ENCODE data around the gene ODAD4. TPM values are rescaled to one million over a fixed set of nuclear protein-coding genes. Genes with fewer than 3 reads are reported as not detected.

Gene ODAD4
- total RNA-seq, 2 donors from 2014 or later: 0.74 to 1.2 TPM

DNA sequence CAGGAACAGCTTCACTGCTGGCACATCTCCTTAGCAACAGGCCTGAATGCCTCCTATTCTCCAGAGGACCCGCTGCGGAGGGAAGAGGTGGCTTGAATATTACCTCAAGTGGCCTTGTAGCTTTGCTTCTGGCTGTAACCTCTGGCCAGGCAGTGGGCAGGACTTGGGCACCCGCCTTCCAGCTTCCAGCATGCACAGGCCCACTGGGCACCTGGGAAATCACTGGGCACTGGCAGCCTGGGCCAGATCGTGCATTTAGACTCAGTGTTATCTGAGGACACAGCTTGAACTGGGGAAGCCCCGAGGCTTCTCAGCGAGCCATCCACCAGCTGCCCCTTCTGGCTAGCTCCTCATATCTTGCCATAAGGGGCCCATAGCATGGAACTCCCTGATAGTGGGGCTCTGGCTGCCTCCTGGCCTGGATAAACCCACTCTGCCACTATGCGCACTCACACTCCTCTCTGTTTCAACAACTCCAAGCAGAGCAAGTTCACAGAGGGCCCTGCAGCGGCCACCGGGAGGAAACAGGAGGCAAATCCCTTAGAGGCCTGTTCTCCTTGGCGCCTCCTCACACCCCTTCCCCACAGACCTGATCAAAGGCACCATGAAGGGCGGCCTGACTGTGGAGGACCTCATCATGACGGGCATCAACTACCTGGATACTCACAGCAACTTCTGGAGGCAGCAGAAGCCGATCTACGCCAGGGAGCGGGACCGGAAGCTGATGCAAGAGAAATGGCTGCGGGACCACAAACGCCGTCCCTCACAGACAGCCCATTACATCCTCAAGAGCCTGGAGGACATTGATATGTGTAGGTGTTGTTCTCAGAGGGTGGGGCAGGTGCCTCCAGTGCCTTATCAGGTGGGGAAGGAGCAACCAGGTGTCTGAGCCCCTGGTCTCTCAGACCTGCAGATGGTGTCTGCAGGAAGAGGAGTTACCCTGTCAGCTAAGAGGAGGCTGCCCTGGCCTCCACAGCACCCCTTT, 7.8 kb downstream of the ODAD4 start:
- no peak for DNase-seq (ENCODE audit: low spot score)
- intact Hi-C loops (cut with DNase I): no loop called here

DNA sequence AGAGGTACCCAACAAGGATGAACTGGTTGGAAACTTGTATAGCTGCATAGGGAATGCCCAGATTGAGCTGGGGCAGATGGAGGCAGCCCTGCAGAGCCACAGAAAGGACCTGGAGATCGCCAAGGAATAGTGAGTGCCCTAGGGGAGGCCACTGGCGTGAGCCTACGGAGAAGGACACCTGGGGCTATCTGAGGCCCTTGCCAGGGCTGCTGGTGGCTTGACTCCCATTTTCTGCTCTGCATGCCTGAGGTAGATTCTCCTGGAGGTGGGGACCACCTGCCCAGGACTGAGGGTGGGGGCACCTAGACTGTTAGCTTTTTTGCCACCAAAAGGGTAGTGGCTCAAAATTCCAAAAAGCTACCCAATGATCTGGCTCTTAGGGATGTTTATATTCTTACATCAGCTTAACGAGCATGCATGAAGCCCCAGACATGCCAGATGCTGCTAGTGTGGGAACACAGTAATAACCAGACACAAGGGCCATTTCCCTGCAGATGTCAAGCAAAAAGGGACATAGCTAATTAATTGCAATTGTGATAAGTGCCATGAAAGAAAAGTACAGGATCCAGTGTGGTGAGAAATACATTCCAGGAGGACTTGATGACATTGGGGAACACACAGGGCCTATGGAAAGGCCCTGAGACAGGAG, 8.8 kb downstream of the ODAD4 start:
- intact Hi-C loops (cut with DNase I): no loop called here
- no peak for DNase-seq (ENCODE audit: low spot score)

DNA sequence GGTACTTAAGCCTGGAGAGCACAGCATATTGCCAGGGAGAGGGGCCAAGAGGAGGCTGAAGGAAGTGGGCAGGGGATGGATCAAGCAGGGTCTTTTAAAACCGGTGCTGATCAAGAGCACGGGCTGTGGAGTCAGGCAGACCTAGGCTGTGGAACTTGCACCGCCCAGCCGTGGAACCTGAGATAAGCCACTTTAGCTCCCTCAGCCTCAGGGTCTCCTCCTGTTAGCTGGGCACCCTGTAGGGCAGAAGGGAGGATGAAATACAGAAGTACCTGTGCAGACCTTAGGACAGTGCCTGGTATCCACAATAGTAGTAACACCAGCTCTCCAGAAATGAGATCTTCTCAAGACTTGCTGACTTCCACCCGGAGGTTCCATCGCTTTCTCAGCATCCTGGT, 9.3 kb downstream of the ODAD4 start:
- intact Hi-C loops (cut with DNase I): no loop called here
- no peak for DNase-seq (ENCODE audit: low spot score)

DNA sequence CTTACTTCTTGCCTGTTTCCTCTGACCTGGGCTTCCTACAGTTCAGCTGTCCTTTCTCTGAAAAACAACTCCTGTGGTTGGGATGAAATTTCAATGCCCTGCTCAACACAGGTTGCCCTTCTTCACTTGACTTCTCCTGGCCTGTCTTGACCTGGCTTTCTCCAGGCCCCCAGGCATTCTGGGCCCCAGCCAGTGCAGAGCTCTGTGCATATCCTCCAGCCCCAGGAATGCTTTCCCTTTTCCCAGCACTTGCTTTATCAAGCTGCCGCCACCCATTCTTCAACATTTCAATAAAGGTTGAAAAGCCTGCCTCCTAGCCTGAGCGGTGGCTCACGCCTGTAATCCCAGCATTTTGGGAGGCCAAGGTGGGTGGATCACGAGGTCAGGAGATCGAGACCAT, 10.8 kb downstream of the ODAD4 start:
- intact Hi-C loops (cut with DNase I): no loop called here

DNA sequence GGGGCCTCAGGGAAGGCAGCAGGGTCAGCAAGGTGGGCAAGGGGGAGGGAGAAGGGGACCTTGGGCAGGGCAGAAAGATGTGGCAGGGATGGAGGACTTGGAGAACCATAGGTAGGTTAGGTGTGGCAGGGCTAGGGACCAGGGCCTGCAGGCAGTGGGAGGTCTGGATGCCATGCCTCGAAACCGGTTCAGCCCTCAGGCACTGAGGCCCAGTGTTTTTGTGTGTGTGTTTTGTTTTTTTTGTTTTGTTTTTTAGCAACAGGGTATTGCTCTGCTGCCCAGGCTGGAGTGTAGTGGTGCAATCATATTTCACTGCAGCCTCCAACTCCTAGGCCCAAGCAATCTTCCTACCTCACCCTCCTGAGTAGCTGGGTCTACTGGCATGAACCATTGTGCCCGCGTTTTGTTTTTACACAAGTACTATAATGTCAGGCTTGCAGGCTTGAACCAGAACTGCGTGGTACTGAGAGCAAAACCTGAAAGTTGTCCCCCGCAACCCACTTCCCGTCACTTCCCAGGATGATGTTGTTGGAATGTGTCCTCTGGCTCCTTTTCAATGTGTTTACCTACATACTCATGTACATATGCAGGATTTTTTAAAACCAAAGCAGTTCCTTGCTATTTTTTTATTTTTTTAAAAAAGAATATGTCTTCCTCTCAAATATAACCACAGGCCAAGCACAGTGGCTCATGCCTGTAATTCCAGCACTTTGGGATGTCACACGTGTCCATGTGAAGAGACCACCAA, 12.4 kb downstream of the ODAD4 start:
- DNase-seq (ENCODE audit: low spot score): no peak
- intact Hi-C loops (cut with DNase I): no loop called here

More for the DNA sequence above, 10.8 kb downstream of the ODAD4 start:
- no peak for DNase-seq (ENCODE audit: low spot score)

DNA sequence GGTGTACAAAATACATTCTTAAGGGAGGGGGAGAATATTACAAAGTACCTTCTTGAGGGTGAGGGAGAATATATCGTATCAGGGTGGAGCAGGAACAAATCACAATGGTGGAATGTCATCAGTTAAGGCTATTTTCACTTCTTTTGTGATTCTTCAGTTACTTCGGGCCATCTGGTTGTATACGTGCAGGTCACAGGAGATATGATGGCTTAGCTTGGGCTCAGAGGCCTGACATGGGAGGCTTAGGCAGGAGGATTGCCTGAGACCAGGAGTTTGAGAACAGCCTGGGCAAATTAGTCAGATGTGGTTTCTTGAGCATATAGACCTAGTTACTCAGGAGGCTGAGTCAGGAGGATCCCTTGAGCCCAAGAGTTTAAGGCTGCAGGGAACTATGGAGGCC, 13.1 kb downstream of the ODAD4 start:
- no peak for DNase-seq (ENCODE audit: low spot score)
- intact Hi-C loops (cut with DNase I): no loop called here

DNA sequence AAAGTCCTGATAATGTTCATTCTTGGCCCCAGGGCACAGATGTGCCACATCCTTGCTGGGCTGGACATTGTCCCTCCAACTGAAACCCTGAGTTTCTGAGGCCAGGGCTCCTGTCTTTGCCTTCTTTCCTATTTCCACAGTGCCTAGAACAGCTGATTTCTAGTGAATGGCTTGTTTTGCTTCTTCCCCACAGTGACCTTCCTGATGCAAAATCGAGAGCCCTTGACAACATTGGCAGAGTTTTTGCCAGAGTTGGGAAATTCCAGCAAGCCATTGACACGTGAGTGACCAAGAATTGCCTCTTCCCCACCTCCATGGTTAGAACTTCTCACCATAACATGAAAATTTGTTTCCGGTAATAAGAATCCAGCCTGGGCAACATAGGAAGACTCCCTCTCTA, 14.5 kb downstream of the ODAD4 start:
- DNase-seq (ENCODE audit: low spot score): no peak
- intact Hi-C loops (cut with DNase I): no loop called here

DNA sequence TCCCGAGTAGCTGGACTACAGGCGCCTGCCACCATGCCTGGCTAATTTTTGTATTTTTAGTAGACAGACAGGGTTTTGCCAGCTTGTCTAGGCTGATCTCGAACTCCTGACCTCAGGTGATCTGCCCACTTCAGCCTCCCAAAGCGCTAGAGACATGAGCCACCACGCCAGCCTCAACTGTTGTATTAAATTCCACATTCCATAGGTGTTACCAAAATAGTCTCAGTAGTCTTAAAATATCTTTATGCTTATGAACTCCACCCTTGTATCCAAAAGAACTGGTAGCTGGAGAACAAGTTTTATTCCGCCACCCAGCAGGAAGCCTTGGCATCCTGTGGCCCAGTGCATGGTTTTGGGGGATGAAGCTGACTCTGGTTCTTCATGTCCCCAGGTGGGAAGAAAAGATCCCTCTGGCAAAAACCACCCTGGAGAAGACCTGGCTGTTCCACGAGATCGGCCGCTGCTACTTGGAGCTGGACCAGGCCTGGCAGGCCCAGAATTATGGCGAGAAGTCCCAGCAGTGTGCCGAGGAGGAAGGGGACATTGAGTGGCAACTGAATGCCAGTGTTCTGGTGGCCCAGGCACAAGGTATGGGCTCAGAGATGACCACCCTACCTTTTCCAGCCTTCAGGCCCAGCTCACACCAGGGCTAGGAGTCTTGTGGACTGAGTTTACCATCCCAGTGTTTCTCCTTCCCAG, 18.5 kb downstream of the ODAD4 start:
- intact Hi-C loops (cut with DNase I): no loop called here
- no peak for DNase-seq (ENCODE audit: low spot score)

DNA sequence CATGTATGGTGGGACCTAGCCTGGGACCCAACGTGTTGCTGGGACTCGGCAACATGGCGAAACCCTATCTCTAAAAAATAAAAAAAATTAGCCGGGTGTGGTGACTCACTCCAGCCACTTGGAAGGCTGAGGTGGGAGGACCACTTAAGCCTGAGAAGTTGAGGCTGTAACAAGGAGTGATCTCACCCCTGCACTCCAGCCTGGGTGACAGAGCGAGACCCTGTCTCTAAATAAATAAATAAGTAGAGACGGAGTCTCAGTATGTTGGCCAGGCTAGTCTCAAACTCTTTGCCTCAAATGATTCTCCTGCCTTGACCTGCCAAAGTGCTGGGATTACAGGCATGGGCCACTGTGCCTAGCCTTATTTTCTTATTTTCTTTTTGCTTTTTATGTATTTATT, 26.1 kb downstream of the ODAD4 start:
- intact Hi-C loops (cut with DNase I): no loop called here
- no peak for DNase-seq (ENCODE audit: low spot score)

DNA sequence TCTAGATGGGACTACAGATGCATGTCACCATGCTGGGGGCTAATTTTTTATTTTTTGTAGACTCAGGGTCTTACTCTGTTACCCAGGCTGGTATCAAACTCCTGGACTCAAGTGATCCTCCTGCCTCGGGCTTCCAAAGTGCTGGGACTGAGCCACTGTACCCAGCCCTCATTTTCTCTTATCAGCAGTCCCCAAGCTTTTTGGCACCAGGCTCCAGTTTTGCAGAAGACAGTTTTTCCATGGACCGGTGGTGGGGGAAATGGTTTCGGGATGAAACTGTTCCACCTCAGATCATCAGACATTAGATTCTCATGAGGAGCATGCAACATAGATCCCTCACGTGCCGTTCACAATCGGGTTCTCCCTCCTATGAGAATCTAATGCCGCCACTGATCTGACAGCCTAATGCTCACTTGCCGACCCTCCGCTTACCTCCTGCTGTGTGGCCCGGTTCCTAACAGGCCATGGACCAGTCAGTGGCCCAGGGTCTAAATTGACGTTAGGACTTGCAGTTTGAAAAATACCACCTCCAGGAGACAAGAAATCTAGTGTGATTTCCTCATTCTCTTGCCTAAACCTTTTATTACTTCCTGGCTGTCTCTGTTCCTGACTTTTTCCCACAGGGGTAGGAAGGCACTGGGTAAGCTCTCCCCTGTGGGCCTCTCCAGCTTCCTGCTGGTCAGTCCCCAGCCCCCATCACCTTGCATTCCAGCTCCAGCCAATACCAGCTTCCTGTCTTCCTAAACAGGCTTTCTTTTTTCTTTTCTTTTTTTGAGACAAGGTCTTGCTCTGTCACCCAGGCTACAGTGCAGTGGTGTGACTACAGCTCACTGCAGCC, 26.8 kb downstream of the ODAD4 start:
- intact Hi-C loops (cut with DNase I): no loop called here
- DNase-seq (ENCODE audit: low spot score): no peak

DNA sequence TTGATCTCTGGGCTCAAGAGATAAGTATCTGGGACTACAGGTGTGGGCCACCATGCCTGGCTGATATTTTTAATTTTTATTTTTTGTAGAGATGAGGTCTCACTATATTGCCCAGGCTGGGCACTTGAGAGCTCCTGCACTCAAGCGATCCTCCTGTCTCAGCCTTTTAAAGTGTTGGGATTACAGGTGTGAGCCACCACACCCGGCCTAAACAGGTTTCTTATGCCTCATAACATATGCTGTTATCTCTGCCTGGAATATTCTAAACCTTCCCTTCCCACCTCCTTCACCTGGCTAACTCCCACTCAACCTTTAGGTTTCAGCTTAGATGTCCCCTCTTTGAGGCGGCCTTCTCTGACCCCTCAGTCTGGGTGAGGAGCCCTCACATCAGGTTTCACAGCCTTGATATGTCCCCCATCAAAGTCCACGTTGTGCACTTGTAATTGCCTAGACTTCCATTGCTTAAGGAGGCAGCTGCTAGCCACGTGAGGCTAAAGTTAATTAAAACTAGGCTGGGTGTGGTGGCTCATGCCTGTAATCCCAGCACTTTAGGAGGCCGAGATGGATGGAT, 27.5 kb downstream of the ODAD4 start:
- no peak for DNase-seq (ENCODE audit: low spot score)
- intact Hi-C loops (cut with DNase I): no loop called here

DNA sequence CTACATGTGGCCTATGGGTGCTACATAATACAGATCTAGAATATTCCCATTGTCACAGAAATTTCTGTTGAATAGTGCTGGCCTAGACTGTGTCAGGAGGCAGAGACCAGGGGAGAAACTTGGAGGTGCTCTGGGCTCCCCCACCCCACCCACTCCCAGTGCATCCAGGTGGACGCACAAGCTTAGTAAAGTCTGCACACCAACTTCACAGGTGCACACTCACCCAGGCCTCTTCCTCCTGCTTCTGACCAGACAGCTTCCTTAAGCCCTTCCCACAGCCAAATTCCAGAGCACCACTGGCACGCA, 28.6 kb downstream of the ODAD4 start:
- intact Hi-C loops (cut with DNase I): no loop called here
- DNase-seq (ENCODE audit: low spot score): no peak

DNA sequence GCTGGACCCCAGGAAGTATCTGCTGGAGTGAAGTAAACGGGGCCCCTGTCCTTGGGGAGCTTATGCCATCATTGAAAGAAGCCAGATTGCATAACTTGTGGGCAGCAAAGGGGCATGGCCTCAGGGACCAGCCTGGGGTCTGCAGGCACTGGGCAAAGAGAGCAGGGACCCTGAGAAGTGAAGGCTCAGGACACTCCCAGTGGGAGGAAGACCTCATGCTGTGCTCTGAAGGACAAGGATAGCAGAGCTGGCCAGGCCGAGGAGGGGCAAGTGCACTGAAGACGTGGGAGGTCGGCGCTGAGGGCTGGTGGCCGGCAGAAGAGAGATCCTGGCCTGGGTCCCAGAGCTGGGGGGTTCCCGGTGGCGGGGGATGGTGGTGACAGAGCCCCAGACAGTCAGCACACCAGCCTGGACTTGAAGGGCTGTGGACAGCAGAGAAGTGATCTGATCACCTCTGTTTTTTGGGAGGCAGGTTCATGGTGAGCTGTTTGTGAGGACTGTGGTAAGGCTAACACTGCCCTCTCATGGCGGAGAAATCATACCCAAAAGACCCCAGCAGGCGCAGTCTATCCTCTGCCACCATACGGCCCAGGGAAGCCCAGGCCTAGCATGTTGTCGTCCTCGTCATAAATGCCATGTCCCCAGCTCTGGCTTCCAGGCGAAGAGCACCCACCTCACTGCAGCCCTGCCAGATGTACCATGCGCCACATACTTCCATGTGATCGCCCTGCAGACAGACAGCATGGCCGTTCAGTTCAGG, 29.1 kb downstream of the ODAD4 start:
- DNase-seq (ENCODE audit: low spot score): no peak
- intact Hi-C loops (cut with DNase I): loop anchor here (5.0 to 10.0 kb wide), 2 partner anchors 155 to 158 kb away; partner anchors contain the start of gene DHX58 (in 1 of the 2)

DNA sequence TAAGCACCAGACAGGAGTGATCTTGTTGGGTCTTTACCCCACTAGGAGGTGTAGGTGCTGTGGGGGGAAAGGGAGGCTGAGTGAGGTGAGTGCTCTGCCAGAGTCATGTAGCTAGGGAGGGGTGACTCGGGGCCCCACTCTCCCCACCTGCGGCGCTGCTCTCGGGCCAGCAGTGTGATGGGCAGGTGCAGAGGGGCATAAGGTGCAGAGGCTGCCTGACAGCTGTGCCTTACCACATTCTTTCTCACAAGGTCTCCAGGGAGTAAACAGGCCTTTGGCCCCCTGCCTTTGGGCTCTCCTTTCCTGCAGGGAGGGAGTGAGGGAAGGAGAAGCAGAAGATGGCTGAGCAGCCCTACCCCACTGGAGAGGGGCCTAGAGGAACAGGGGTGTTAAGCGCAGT, 31.7 kb downstream of the ODAD4 start:
- no peak for DNase-seq (ENCODE audit: low spot score)
- intact Hi-C loops (cut with DNase I): loop anchor here (5.0 to 10.0 kb wide), 2 partner anchors 153 to 155 kb away; partner anchors contain the start of gene DHX58 (in 1 of the 2)

DNA sequence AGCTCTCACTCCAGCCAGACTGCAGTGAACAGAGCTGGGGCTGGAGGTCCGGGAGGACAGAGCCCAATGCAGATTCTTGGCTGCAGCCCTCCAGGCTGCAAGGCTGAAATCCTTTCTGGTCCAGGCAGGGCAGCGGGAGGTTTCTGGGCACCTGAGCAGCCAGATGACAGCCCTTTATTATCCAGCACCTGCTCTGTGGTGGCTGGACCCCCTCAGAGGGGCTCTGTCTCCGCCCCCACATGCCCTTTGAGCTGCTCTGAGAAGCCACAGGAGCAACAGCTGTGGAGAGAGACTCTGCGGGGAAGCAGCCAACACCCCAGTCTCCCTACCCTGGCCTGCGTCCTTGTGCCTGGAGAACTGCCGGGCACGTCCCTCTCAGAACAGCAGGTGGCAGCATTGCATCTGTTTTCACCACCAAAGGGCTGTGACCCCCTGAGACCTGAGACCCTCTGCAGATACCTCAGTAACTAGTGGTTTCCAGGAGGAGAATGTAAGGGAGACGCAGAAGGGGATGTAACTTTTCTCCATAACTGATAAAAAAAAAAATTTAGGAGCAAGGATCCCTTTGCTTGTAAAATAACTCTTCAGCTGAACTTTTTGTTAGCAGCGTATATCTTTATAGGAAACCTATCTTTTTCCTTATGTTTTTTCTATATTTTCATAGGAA, 32.5 kb downstream of the ODAD4 start:
- intact Hi-C loops (cut with DNase I): loop anchor here (5.0 to 10.0 kb wide), 2 partner anchors 152 to 154 kb away; partner anchors contain the start of gene DHX58 (in 1 of the 2)
- DNase-seq (ENCODE audit: low spot score): peak; percentile 90

DNA sequence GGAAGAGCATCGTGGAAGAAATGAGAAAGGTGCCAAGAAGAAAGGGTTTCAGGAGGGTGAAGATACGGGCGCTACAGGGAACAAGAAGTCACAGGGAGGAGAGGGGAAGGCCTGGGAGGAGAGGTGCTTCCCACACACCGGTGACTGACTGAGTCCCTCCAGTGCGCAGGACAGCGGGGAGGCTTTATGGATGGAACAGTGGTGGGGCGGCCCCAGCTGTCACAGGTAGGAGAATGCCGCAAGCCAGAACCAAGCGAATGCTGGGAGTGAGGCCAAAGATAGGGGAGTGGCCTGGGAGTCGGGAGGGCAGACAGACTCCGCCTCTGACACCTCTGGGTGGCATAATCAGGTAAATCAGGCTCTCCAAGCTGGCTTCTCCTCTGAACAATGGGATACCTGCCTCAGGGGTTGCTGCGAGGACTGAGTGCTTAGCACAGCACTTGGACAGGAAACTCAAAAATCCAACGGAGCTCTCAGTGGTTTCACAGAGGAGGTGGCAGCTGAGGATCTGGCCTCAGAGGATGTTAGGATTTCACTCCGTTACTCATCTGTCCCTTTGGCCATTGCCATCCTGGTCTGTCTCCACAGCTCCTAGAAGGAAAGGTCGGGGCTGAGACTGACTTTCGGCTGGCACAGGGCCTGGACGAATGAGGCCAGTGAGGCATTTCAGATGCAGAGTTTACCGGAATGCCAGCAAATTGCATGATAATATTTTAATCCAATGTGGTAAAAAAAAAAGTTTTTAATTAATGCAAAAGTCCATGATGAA, 35.5 kb downstream of the ODAD4 start:
- intact Hi-C loops (cut with DNase I): loop anchor here in 1 of 2 donors (10.0 kb wide), 1 partner anchor 149 kb away; the partner anchor contains the start of gene DHX58
- DNase-seq (ENCODE audit: low spot score): peak; percentile 84
